DMS153 treated with DMSO at 0.1 percent for 48 hours (cell line): ENCODE measurements around the gene RASA1.

Experiments
- DNase-seq: peaks from one replicate; lab custom pipeline; 2025; ENCODE audit not compliant: unreplicated experiment; lab: John Stamatoyannopoulos, UW

RASA1 gene

GRCh38 chr5:87400305-87400899 lies 132.7 kb downstream of the RASA1 start:
- peak; percentile 0 for DNase-seq

DNA sequence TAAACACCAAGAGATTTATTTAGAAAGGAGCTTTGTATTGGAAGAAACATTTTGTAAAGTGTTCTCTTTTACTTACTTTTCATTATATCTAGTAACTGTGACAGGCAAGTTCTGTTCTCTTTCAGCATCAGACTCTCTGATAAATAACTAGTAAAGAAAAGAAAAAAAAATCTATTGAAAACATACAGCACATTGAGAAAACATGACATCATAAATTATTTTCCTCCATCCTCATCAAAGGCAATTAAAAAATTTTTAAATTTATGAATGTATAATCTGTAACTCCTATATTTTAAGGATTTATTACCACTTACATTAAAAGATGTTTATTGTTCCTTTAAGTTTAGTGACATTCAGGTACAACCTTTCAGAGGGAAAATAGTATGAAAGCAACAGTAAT lies 133.9 kb downstream of the RASA1 start:
- no peak for DNase-seq

- DNase-seq = no peak
These were observed 135.7 kb downstream of the RASA1 start for GRCh38 chr5:87403409-87403808.

GRCh38 chr5:87403899-87404298 lies 136.2 kb downstream of the RASA1 start:
- no peak for DNase-seq

DNA sequence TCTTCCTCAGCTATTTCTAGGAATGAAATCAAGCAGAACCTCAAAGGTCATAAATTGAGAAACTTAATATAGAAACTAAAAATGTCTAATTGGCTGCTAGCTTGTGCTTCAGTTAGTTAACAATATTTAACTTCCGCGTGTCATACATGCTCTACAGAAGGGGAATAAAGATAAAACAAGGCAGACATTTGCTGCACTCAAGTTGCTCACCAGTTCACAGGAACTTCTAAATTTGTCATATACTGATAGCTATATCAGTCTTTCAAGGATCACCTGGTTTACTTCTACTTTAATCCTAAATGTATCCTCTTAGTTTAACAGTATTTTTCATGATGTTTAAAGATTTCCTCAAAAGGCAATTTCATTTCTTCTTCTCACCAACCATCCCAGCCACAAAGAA lies 136.7 kb downstream of the RASA1 start:
- DNase-seq = no peak

- no peak for DNase-seq
These were observed 137.9 kb downstream of the RASA1 start for GRCh38 chr5:87405472-87406155.

GRCh38 chr5:87408204-87408603 lies 140.5 kb downstream of the RASA1 start:
- DNase-seq = no peak

DNA sequence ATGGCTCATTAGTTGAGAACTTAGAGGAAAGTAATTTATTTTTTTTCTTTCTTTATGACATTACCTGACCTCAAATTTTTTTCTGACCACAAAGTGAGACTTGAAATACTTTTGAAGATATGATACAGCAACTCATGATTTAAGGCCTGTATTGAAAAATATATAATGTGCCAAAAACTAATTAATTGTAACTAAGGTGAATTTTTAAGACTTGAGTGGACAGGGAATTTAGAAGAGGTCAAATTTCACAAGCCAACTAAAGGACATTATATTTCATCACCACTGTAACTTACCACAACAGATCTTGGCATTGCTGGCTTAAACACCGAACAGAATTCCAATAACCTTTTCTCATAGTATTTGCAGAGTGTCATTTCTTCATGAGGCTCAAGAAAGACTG lies 143.2 kb downstream of the RASA1 start:
- no peak for DNase-seq

- no peak for DNase-seq
These were observed 143.9 kb downstream of the RASA1 start for GRCh38 chr5:87411586-87411972.

DNA sequence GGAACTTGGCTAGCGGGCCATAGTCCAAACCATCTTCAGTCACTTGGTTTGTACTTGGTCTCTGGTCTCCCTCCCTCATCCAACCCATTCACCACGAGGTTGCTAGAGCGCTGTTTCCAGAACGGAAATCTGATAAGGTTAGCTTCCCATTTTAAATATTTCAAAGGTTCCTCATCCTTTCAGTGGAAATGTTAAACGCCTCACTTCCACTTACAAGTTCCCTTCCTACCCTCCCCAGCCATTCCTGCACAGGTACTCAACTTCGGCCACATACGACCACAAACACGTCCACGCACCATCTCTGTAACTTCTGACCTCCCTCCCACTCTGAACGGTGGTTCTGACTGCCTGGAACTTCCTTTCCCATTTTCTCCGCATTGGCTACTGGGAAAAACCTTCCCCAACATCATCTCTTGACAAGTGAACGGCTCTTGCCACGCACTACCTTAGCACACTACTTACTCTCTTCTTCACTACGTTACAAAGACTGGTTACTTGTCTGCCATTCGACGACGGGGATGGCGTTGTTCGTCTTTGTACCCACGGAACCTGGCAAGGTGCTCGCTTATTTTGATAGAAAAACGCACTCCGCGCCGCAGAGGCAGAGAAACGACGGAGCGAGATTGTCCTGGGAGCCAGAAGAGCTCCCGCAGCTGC lies 144.4 kb downstream of the RASA1 start:
- DNase-seq = no peak

GRCh38 chr5:87412630-87413342 lies 145.1 kb downstream of the RASA1 start, which contains the start of gene CCNH:
Gene CCNH (minus strand): TSS chr5:87412930. CDS start chr5:87412794, 136 bp downstream.
- DNase-seq = peak; percentile 57

DNA sequence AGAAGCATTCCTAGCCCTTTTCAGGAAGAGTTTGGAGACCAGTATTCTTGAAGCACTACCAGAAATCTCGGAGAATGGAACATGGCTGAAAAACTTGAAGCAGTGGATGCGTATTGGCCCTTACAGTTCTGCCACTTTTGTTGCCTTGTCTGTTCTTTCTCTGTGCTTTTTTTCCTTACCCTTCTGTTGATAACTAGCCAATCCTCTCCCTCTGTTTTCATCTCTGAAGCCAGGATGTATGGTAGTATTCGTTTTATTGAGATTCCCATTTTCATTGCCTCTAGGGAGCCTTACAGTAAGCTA lies 145.6 kb downstream of the RASA1 start:
- DNase-seq = no peak

DNA sequence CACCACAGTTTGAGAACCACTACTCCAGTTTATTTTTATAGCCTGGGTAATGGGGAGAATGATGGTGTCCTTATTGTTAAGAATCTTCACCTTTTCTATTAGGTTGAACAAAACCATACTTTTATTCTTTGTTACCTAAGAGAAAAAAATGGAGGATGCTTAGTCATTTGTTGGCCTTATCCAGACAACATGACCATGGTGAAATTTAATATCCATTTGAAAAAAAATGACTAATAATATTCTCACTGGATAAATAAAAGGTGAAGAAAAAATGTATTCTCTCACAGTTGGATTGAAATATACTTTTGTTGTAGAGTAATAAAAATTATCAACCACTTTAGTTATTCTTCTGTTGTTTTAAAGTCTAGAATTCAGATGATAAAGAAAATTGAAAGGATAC lies 150.8 kb downstream of the RASA1 start:
- no peak for DNase-seq

DNA sequence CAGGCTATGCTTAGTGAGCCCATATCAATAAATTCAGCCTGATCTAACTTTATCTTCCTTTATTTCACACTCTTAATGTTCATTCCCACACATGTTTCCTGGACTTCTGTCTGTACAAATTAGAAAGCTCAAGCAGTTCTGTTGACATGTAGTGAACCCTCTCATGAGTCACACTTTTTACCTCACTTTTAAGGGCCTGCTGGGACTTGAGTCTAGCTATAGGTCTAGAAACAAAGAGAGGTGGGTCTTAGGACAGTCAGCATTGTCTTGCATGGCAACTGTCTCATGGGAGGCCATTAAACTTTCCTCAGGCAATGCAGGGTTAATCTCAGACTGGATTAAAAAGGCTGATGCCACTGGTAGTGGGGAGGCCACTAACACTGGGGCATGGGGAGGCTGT lies 153.6 kb downstream of the RASA1 start:
- no peak for DNase-seq

- no peak for DNase-seq
These were observed 156.1 kb downstream of the RASA1 start for GRCh38 chr5:87423755-87424154.

DNA sequence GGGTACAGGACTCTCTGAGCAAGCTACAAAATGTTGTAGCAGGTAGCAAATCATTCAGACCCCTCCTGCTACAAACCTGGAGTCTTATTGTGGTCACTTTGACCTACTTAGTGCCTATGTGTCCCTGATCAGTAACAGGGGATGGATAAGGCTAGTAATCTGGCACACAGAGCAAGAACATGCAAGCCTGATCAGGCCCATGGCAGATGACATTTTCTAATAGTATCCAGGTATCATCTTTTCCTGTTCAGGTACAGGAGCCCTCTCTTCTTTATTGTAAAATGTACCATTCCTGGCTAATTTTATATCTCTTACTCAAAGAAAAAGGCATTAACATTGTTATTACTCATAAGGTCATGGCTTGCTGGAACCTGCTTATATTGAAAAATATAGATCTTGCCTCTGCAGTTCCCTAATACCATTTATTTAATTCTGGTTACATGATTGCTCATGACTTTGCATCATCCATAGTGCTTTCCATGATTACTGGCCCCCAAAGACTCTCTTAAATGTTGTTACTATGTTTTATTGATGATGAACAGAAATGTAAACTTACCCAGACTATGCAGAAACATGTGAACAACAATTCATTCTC lies 163.3 kb downstream of the RASA1 start:
- DNase-seq = no peak

- no peak for DNase-seq
These were observed 164.8 kb downstream of the RASA1 start for GRCh38 chr5:87432460-87432859.

GRCh38 chr5:87433945-87434344 lies 166.3 kb downstream of the RASA1 start:
- no peak for DNase-seq

GRCh38 chr5:87434461-87434860 lies 166.8 kb downstream of the RASA1 start:
- no peak for DNase-seq

- DNase-seq = no peak
These were observed 167.5 kb downstream of the RASA1 start for GRCh38 chr5:87435144-87435694.

DNA sequence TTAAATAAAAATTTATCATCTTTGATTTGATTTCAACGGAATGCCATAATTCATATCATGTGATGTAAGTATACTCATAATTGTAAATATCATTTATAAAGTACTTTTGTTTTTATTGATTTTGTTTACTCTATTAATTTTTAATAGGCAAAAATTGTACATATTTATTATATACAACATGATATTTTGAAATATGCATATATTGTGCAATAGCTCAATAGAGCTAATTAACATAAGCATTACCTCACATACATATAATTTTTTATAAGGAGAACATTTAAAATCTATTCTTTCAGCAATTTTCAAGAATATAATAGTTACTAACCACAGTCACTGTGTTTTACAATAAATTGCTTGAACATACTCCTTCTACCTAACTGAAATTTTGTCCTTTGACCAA lies 170.0 kb downstream of the RASA1 start:
- DNase-seq = no peak
